Measurements from ENCODE around the gene COL27A1.

DNA sequence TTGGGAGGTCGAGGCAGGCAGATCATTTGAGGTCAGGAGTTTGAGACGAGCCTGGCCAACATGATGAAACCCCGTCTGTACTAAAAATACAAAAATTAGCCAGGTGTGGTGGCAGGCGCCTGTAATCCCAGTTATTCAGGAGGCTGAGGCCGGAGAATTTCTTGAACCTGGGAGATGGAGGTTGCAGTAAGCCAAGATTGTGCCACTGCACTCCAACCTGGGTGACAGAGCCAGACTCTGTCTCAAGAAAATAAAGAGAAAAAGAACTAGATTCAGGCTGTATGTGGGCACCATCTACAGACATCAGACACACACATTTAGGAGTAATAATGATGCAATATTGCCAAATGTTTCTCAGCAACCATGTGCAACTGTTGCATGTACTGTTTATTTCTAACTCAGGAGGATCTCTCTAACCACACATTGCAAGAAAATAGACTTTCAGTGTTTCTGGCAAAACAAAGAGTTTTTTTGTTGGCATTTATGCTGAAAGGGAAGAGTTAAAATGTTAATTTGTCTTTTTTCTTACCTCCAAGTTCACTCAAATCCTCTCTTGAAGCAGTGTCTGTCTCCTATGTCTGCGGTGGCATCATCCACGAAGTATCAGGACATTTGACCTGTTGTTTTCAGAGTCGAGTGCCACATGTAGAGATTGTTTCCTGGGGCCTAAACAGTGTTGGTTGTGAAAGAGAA lies 162.5 kb downstream of the COL27A1 start:
- TF ChIP-seq, protein P1, sequence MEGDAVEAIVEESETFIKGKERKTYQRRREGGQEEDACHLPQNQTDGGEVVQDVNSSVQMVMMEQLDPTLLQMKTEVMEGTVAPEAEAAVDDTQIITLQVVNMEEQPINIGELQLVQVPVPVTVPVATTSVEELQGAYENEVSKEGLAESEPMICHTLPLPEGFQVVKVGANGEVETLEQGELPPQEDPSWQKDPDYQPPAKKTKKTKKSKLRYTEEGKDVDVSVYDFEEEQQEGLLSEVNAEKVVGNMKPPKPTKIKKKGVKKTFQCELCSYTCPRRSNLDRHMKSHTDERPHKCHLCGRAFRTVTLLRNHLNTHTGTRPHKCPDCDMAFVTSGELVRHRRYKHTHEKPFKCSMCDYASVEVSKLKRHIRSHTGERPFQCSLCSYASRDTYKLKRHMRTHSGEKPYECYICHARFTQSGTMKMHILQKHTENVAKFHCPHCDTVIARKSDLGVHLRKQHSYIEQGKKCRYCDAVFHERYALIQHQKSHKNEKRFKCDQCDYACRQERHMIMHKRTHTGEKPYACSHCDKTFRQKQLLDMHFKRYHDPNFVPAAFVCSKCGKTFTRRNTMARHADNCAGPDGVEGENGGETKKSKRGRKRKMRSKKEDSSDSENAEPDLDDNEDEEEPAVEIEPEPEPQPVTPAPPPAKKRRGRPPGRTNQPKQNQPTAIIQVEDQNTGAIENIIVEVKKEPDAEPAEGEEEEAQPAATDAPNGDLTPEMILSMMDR (conservative IDR thresholded peaks at IDR 0.05): no peak
- no peak for TF ChIP-seq ZFX (IDR thresholded peaks at IDR 0.05)

All from C4-2B (cell line).